ENCODE data around the gene IER3. TPM values are rescaled to one million over a fixed set of nuclear protein-coding genes. Genes with fewer than 3 reads are reported as not detected.

The IER3 gene
- total and polyA plus RNA-seq, 9 of the 15 experiments (the other 6 are each of a cell fraction or from before 2014, with no cell fraction given): 1.5 to 30.0 (median 11.5) TPM

- TF ChIP-seq ZKSCAN1 (IDR thresholded peaks at IDR 0.05; ENCODE audit: low read depth, low read length) (no peak), NCOA4 (IDR thresholded peaks at IDR 0.05; ENCODE audit: partially characterized antibody) (no peak), FOXJ2 (tag; IDR thresholded peaks at IDR 0.05) (no peak), ETV6 (IDR thresholded peaks at IDR 0.05; ENCODE audit: borderline replicate concordance in 1 of 2, low read depth in 2 of 2, low read length in 1 of 2) (peak; percentile 72 to 97), ETV6 (CRISPR knock-in tag; IDR thresholded peaks at IDR 0.05; ENCODE audit: borderline replicate concordance) (no peak), HMGN3 (IDR thresholded peaks at IDR 0.05; ENCODE audit: borderline replicate concordance, extremely low read depth, insufficient read length, low read depth, low read length) (peak; percentile 67), TRIM24 (IDR thresholded peaks at IDR 0.05) (peak; percentile 7 to 46; a peak in 3 of 4 replicates), ZNF41 (CRISPR knock-in tag; conservative IDR thresholded peaks at IDR 0.05) (no peak), CHAMP1 (IDR thresholded peaks at IDR 0.05) (no peak), PHB2 (IDR thresholded peaks at IDR 0.05; ENCODE audit: low read depth) (no peak), MTA1 (IDR thresholded peaks at IDR 0.05; ENCODE audit: borderline replicate concordance) (peak; percentile 86), BHLHE40 (IDR thresholded peaks at IDR 0.05; ENCODE audit: low read length) (peak; percentile 85), ZNF785 (CRISPR knock-in tag; IDR thresholded peaks at IDR 0.05) (no peak), EGR1 (conservative IDR thresholded peaks at IDR 0.05) (peak; percentile 99), TRIM28 (IDR thresholded peaks at IDR 0.05) (peak; percentile 26; the same call in 1 of the 2 replicates), HNRNPUL1 (IDR thresholded peaks at IDR 0.05; ENCODE audit: low read length) (no peak), U2AF1 (optimal IDR thresholded peaks at IDR 0.05; ENCODE audit: low read depth, low read length) (no peak), ZNF75A (CRISPR knock-in tag; IDR thresholded peaks at IDR 0.05) (no peak), ATF2 (CRISPR knock-in tag; IDR thresholded peaks at IDR 0.05) (no peak), CREB5 (CRISPR knock-in tag; IDR thresholded peaks at IDR 0.05) (no peak), POLR2AphosphoS2 (IDR thresholded peaks at IDR 0.05; ENCODE audit: low read length) (no peak), ID3 (CRISPR knock-in tag; IDR thresholded peaks at IDR 0.05) (no peak), ID3 (tag; IDR thresholded peaks at IDR 0.05) (no peak; the same call in none of the 2 replicates)
Measured at GRCh38 chr6:30769088-30769852, 24.9 kb upstream of the IER3 start (continued).
